IMR-90 (cell line): Measurements from ENCODE around the gene ID3. TPM values are rescaled to one million over a fixed set of nuclear protein-coding genes. Genes with fewer than 3 reads are reported as not detected.

Experiments used
- ATAC-seq: fragments of 200-7000 bp; cut with Tn5 transposase; 2 replicates; pipeline ENCODE4 v1.9.1; 2020; ENCODE audit warnings: low read depth, mild to moderate bottlenecking, moderate library complexity
- BruUV-seq: library from RNA; stranded (reverse); fragments of 400-500 nt; replicated peaks from 2 replicates; lab custom pipeline; 2021; lab: Mats Ljungman, UMichigan
- CTCF ChIA-PET: fragments of 300-600 bp; formaldehyde crosslinking; extraction: SDS; loops from one replicate; lab custom pipeline; 2021; ENCODE audit warnings: antibody characterized with exemption; lab: Yijun Ruan, JAX
- POLR2A ChIA-PET: fragments of 300-600 bp; sonication (Branson Sonifier 250); formaldehyde crosslinking; loops from one replicate; lab custom pipeline; 2022; ENCODE audit warnings: antibody characterized with exemption; ENCODE audit not compliant: unreplicated experiment; lab: Charles Lee
- DNase-seq: peaks from one replicate; pipeline ENCODE4 v3.0.0; 2013
- H2AFZ ChIP-seq: replicated peaks from 2 replicates; pipeline ENCODE3; 2013; ENCODE audit warnings: low read length, mild to moderate bottlenecking; ENCODE audit not compliant: poor library complexity
- H2AK5ac ChIP-seq: 2 replicates; pipeline ENCODE4 v1.6.1; 2013; ENCODE audit warnings: low read depth, low read length, inconsistent platforms
- H2AK9ac ChIP-seq: replicated peaks from 2 replicates; pipeline ENCODE3; 2013; ENCODE audit warnings: mild to moderate bottlenecking, low read depth, low read length, moderate library complexity; ENCODE audit not compliant: poor library complexity
- H2BK120ac ChIP-seq: 2 replicates; pipeline ENCODE4 v1.6.1; 2013; ENCODE audit warnings: low read depth, low read length, inconsistent platforms
- H2BK15ac ChIP-seq: 3 replicates; pipeline ENCODE4 v1.6.1; 2013; ENCODE audit warnings: low read depth, low read length, inconsistent platforms
- H2BK20ac ChIP-seq: 2 replicates; pipeline ENCODE4 v1.6.1; 2013; ENCODE audit warnings: low read depth, mild to moderate bottlenecking, inconsistent platforms, low read length, moderate library complexity
- H2BK5ac ChIP-seq: 2 replicates; pipeline ENCODE4 v1.6.1; 2013; ENCODE audit warnings: mild to moderate bottlenecking, low read depth, low read length, inconsistent platforms; ENCODE audit not compliant: poor library complexity, severe bottlenecking
- H3K14ac ChIP-seq: replicated peaks from 2 replicates; pipeline ENCODE4 v1.6.1; 2013; ENCODE audit warnings: low read depth, low read length, inconsistent platforms
- H3K18ac ChIP-seq: 2 replicates; pipeline ENCODE4 v1.6.1; 2013; ENCODE audit warnings: low read depth, low read length, control low read depth
- H3K23ac ChIP-seq: 2 replicates; pipeline ENCODE4 v1.6.1; 2013; ENCODE audit warnings: low read depth, low read length, inconsistent platforms
- H3K27ac ChIP-seq: 2 replicates; pipeline ENCODE4 v1.5.1; 2013; ENCODE audit warnings: mild to moderate bottlenecking, control low read depth, low read length; ENCODE audit not compliant: insufficient read depth
- H3K27me3 ChIP-seq: 2 replicates; pipeline ENCODE4 v1.6.1; 2013; ENCODE audit warnings: low read length; ENCODE audit not compliant: control insufficient read depth, insufficient read depth
- H3K36me3 ChIP-seq: 2 replicates; pipeline ENCODE4 v1.6.1; 2013; ENCODE audit warnings: low read length, mixed read lengths; ENCODE audit not compliant: control insufficient read depth, insufficient read depth
- H3K4ac ChIP-seq: 2 replicates; pipeline ENCODE4 v1.6.1; 2013; ENCODE audit warnings: low read depth, low read length, inconsistent platforms
- H3K4me1 ChIP-seq: 2 replicates; pipeline ENCODE4 v1.6.1; 2013; ENCODE audit warnings: low read length, mixed read lengths; ENCODE audit not compliant: control insufficient read depth, insufficient read depth
- H3K4me2 ChIP-seq: 2 replicates; pipeline ENCODE4 v1.6.1; 2013; ENCODE audit warnings: low read depth, mild to moderate bottlenecking, control low read depth, low read length, moderate library complexity
- H3K4me3 ChIP-seq: 2 replicates; pipeline ENCODE4 v1.5.1; 2013; ENCODE audit warnings: low read depth, mild to moderate bottlenecking, control low read depth, low read length, moderate library complexity; ENCODE audit not compliant: insufficient read depth
- H3K56ac ChIP-seq: 2 replicates; pipeline ENCODE4 v1.6.1; 2013; ENCODE audit warnings: low read length, inconsistent platforms; ENCODE audit not compliant: insufficient read depth; ENCODE audit errors: extremely low read depth
- H3K79me1 ChIP-seq, 2 experiments: 2 replicates each; pipeline ENCODE4 v1.6.1; 2013; ENCODE audit warnings: low read length in 2 of 2, inconsistent platforms in 1 of 2, low read depth in 1 of 2
- H3K9ac ChIP-seq: 2 replicates; pipeline ENCODE4 v1.6.1; 2013; ENCODE audit warnings: low read depth, low read length, control low read depth
- H3K9me1 ChIP-seq: 2 replicates; pipeline ENCODE4 v1.6.1; 2013; ENCODE audit warnings: low read length, inconsistent platforms; ENCODE audit not compliant: insufficient read depth
- H3K9me3 ChIP-seq: 2 replicates; pipeline ENCODE4 v1.6.1; 2013; ENCODE audit warnings: low read length; ENCODE audit not compliant: control insufficient read depth, insufficient read depth
- H4K20me1 ChIP-seq: 2 replicates; pipeline ENCODE4 v1.6.1; 2013; ENCODE audit warnings: low read length, inconsistent platforms; ENCODE audit not compliant: insufficient read depth
- H4K5ac ChIP-seq: 2 replicates; pipeline ENCODE4 v1.6.1; 2013; ENCODE audit warnings: mild to moderate bottlenecking, low read depth, low read length, control low read depth
- H4K8ac ChIP-seq, 2 experiments: 2 replicates each; pipeline ENCODE4 v1.6.1; 2013; ENCODE audit warnings: low read depth in 2 of 2, low read length in 2 of 2, control low read depth in 1 of 2, inconsistent platforms in 1 of 2
- H4K91ac ChIP-seq: 2 replicates; pipeline ENCODE4 v1.6.1; 2013; ENCODE audit warnings: low read depth, low read length, inconsistent platforms; ENCODE audit not compliant: insufficient read depth
- BHLHE40 ChIP-seq: fragments of 150-350 bp; IDR thresholded peaks from 2 replicates; pipeline ENCODE4 v1.6.1; 2016; ENCODE audit warnings: mild to moderate bottlenecking, low read depth, low read length
- CEBPB ChIP-seq: IDR thresholded peaks from 2 replicates; pipeline ENCODE4 v1.6.1; 2012; ENCODE audit warnings: low read depth, low read length, improper control_type of control experiment
- CHD1 ChIP-seq: IDR thresholded peaks from 2 replicates; pipeline ENCODE4 v1.6.1; 2012; ENCODE audit warnings: low read depth, low read length, improper control_type of control experiment
- CTCF ChIP-seq: conservative IDR thresholded peaks from 2 replicates; pipeline ENCODE4 v1.5.1; 2012; ENCODE audit warnings: mild to moderate bottlenecking, low read depth, low read length, improper control_type of control experiment
- ELK1 ChIP-seq: fragments of 150-350 bp; IDR thresholded peaks from 2 replicates; pipeline ENCODE4 v1.6.1; 2016; ENCODE audit warnings: low read depth, mild to moderate bottlenecking, low read length, moderate library complexity, borderline replicate concordance
- FOS ChIP-seq: fragments of 150-350 bp; IDR thresholded peaks from 2 replicates; pipeline ENCODE4 v1.6.1; 2016; ENCODE audit warnings: low read depth, low read length
- MAFK ChIP-seq: IDR thresholded peaks from 2 replicates; pipeline ENCODE4 v1.6.1; 2012; ENCODE audit warnings: low read depth, low read length, improper control_type of control experiment
- MAZ ChIP-seq: IDR thresholded peaks from 2 replicates; pipeline ENCODE4 v1.6.1; 2012; ENCODE audit warnings: low read depth, mild to moderate bottlenecking, low read length, improper control_type of control experiment, moderate library complexity, borderline replicate concordance
- MXI1 ChIP-seq: IDR thresholded peaks from 2 replicates; pipeline ENCODE4 v1.6.1; 2012; ENCODE audit warnings: low read depth, mild to moderate bottlenecking, low read length, moderate library complexity, borderline replicate concordance
- NFE2L2 ChIP-seq: fragments of 150-350 bp; IDR thresholded peaks from 2 replicates; pipeline ENCODE4 v1.6.1; 2016; ENCODE audit warnings: low read depth, mild to moderate bottlenecking, low read length
- RAD21 ChIP-seq: IDR thresholded peaks from 2 replicates; pipeline ENCODE4 v1.6.1; 2012; ENCODE audit warnings: low read length, improper control_type of control experiment
- RCOR1 ChIP-seq: IDR thresholded peaks from 2 replicates; pipeline ENCODE4 v1.6.1; 2012; ENCODE audit warnings: mild to moderate bottlenecking, low read length, improper control_type of control experiment; ENCODE audit not compliant: insufficient replicate concordance
- USF2 ChIP-seq: fragments of 150-350 bp; IDR thresholded peaks from 2 replicates; pipeline ENCODE4 v1.6.1; 2017; ENCODE audit warnings: mild to moderate bottlenecking, antibody characterized with exemption, low read length, low read depth
- WGBS, 2 experiments: methylation state at CpG; one replicate each; pipeline versions ENCODE4 v1.1.5 to v1.1.7; 2013; ENCODE audit warnings: missing lambda C conversion rate in 2 of 2; ENCODE audit not compliant: insufficient read length in 1 of 2; ENCODE audit errors: extremely low coverage in 2 of 2; 5-methylcytosine and 5-hydroxymethylcytosine counted together
- dilution Hi-C: fragments of 300-500 bp; cut with HindIII; formaldehyde crosslinking; loops from one replicate; pipeline ENCODE4 v1.14.3; 2018; ENCODE audit warnings: low sequenced_read_pairs; ENCODE audit not compliant: unreplicated experiment
- in situ Hi-C: fragments of 300-500 bp; cut with MboI; formaldehyde crosslinking; loops from 3 replicates; pipeline ENCODE4 v1.14.3; 2019; ENCODE audit warnings: low sequenced_read_pairs, inconsistent platforms, mixed read lengths
- intact Hi-C: fragments of 100-400 bp; cut with micrococcal nuclease; formaldehyde crosslinking; loops from 2 replicates; pipeline ENCODE4 v1.10.0; 2022
- polyA plus RNA-seq, 3 experiments: library from polyadenylated mRNA; depleted of rRNA; stranded (reverse); fragments of >200 nt; gene quantifications; 2 replicates each; pipeline ENCODE4 v1.2.3, GENCODE V29; 2012; ENCODE audit warnings: low replicate concordance in 1 of 3
- total RNA-seq: library from RNA; depleted of rRNA; stranded (reverse); fragments of >200 nt; gene quantifications from 2 replicates; pipeline ENCODE4 v1.2.3, GENCODE V29; 2012

ID3 gene
- total and polyA plus RNA-seq, 2 of the 4 experiments (the other 2 are of a cell fraction), result 109 to 304 TPM

GRCh38 chr1:23515905-23516304 is 43.4 kb downstream of the ID3 start:
- Histone ChIP-seq H4K5ac (no peak overlapping the region), H3K23ac (no peak overlapping the region), H3K4me3 (no peak overlapping the region), H3K4me2 (no peak overlapping the region), H2BK20ac (no peak overlapping the region), H3K56ac (no peak overlapping the region), H2BK5ac (no peak overlapping the region), H4K91ac (no peak overlapping the region), H3K18ac (no peak overlapping the region), H3K4ac (no peak overlapping the region), H4K8ac (no peak overlapping the region), H3K79me1 (no peaks in the 10 kb centered on the region), H2AK9ac (peak overlapping the region; percentile 42), H3K27ac (no peak overlapping the region), H4K20me1 (no peaks in the 10 kb centered on the region; the same call in 1 of the 2 replicates), H3K4me1 (no peaks in the 10 kb centered on the region), H3K9ac (no peak overlapping the region), H3K9me1 (no peaks in the 10 kb centered on the region; the same call in 1 of the 2 replicates), H2BK15ac (no peak overlapping the region), H3K14ac (no peak overlapping the region), H2AFZ (no peak overlapping the region), H2BK120ac (no peak overlapping the region), H3K9me3 (no peaks in the 10 kb centered on the region), H3K27me3 (no peaks in the 10 kb centered on the region), H3K36me3 (no peaks in the 10 kb centered on the region), H2AK5ac (no peak overlapping the region)
- no peak for TF ChIP-seq RAD21
- no peak for TF ChIP-seq BHLHE40
- no peak for TF ChIP-seq MAZ
- TF ChIP-seq MXI1, result no peak
- no peak for TF ChIP-seq ELK1
- TF ChIP-seq MAFK, result no peak
- TF ChIP-seq USF2, result no peak
- TF ChIP-seq CHD1, result no peak
- no peak for TF ChIP-seq RCOR1
- no peak for TF ChIP-seq CTCF
- TF ChIP-seq CEBPB, result no peak
- no peak for TF ChIP-seq NFE2L2
- no peak for TF ChIP-seq FOS
- POLR2A ChIA-PET, result no interaction called here
- dilution Hi-C loops (no loop called here), intact Hi-C loops (no loop called here), in situ Hi-C loops (no loop called here)
- DNase-seq, result no peak
- BruUV-seq, result no TSS peak
- ATAC-seq, result no peak
- WGBS, 2 experiments, result no CpG with 5 or more reads among the region's 4 CpGs
- CTCF ChIA-PET, result no interaction called here
